ENCODE measurements around the gene TAOK1.
"Not testable (repeated sequence)": the region's sequence is repeated elsewhere in the genome, so short reads cannot be mapped to it uniquely, and the experiment has no call there.

TAOK1 gene

DNA sequence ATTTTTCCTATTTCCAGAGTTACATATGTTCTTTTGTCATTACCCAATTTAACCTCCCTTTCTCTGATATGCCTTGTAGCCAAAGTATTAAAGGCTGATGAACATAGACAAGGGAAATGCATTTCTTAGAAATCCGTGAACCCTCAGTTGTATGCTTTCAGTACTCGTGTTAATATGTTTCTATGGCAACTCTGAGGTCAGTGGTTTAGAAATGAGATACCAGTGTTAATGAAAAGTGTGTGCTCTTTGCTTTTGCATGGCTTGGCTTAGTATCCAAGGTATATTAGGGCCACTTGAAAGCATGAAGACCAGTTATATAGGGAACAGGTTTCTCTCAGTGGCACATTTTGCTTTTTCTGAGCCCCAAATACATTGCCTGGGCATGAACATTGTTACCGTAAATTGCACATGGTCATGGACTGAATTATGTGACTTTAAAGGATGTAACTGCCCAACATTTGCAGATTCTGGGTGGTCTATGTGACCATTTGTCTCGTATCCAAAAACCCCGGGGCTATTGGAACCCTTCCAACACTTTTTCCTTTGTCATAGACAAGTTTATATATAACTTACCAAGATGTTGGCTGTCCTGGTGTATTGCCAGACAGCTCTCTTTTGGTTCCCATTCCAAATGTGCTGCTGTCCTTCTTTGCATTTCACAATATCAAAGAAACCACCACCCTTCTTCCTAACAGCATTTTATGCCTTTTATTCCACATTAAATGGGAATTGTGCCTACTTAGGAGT is 159.2 kb downstream of the TAOK1 start:
- no peak overlapping the region for H3K4me3 ChIP-seq
- intact Hi-C loops (cut with DNase I; ENCODE audit: low total_unique reads), result no loop called here
- DNase-seq, result no peak
- TF ChIP-seq, protein P1, sequence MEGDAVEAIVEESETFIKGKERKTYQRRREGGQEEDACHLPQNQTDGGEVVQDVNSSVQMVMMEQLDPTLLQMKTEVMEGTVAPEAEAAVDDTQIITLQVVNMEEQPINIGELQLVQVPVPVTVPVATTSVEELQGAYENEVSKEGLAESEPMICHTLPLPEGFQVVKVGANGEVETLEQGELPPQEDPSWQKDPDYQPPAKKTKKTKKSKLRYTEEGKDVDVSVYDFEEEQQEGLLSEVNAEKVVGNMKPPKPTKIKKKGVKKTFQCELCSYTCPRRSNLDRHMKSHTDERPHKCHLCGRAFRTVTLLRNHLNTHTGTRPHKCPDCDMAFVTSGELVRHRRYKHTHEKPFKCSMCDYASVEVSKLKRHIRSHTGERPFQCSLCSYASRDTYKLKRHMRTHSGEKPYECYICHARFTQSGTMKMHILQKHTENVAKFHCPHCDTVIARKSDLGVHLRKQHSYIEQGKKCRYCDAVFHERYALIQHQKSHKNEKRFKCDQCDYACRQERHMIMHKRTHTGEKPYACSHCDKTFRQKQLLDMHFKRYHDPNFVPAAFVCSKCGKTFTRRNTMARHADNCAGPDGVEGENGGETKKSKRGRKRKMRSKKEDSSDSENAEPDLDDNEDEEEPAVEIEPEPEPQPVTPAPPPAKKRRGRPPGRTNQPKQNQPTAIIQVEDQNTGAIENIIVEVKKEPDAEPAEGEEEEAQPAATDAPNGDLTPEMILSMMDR (IDR thresholded peaks at IDR 0.05), result no peak
- H3K9me3 ChIP-seq, result no peaks in the 10 kb centered on the region
- H3K27ac ChIP-seq, result no peak overlapping the region
- H3K36me3 ChIP-seq, result peaks cover 0 to 10% (median under 1%) of the 10 kb centered on the region in 3 donors
- no peaks in the 10 kb centered on the region for H3K4me1 ChIP-seq
- H3K27me3 ChIP-seq, result no peaks in the 10 kb centered on the region

DNA sequence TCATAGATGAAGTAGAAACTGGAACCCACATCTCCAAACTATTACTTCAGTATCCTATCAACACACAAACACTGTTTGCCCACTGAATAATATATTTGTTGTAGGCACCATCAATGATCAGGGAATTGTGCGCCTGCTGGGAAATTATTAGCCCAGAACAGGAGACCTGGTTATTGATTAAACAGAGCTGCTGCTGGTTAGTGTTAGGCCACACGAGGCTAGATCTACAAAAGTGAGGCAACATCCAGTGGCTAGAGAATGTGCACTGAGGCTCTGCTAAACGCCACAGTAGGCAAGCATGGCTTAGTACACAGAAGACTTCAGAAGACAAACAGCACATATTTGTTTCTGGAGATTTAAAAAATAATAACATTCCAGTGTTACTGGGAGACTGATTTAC is 165.7 kb downstream of the TAOK1 start:
- no peak for DNase-seq
- TF ChIP-seq, protein P1 (IDR thresholded peaks at IDR 0.05), result no peak
- Histone ChIP-seq H3K36me3 (no peaks in the 10 kb centered on the region), H3K27me3 (no peaks in the 10 kb centered on the region), H3K9me3 (no peaks in the 10 kb centered on the region), H3K27ac (no peak overlapping the region), H3K4me3 (no peak overlapping the region), H3K4me1 (no peaks in the 10 kb centered on the region)
- intact Hi-C loops (cut with DNase I; ENCODE audit: low total_unique reads), result no loop called here

DNA sequence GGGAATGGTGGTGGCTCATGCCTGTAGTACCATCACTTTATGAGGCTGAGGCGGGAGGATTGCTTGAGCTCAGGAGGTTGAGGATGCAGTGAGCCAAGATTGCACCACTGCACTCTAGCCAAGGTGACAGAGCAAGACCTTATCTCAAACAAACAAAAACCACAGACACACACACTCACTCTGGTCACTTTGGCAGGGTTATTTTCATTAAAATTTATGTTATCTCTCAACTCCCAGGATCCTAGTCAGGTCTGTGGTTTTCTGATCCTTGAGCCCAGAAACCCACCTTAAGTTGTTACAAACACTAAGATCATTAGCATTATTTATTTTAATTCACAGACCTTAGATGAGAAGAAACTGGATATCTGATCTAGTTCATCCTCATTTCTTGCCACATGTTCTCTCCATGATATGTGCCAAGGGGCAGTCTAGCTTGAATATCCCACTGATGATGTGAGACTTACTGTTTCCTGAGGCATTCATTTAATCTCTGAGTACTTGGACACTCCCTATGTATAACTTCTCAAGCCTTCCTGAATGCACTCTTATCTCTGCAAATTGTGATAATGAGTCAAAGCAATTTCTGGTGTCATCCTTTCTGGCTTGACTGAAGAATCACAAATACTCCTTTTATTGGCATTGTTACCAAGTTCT is 167.0 kb downstream of the TAOK1 start:
- H3K27ac ChIP-seq, result no peak overlapping the region
- no peak for DNase-seq
- H3K9me3 ChIP-seq, result no peaks in the 10 kb centered on the region
- TF ChIP-seq, protein P1 (IDR thresholded peaks at IDR 0.05), result no peak
- H3K4me3 ChIP-seq, result no peak overlapping the region
- peaks cover 0 to 11% (median 0%) of the 10 kb centered on the region in 3 donors for H3K36me3 ChIP-seq
- H3K4me1 ChIP-seq, result no peaks in the 10 kb centered on the region
- intact Hi-C loops (cut with DNase I; ENCODE audit: low total_unique reads), result no loop called here
- no peaks in the 10 kb centered on the region for H3K27me3 ChIP-seq

DNA sequence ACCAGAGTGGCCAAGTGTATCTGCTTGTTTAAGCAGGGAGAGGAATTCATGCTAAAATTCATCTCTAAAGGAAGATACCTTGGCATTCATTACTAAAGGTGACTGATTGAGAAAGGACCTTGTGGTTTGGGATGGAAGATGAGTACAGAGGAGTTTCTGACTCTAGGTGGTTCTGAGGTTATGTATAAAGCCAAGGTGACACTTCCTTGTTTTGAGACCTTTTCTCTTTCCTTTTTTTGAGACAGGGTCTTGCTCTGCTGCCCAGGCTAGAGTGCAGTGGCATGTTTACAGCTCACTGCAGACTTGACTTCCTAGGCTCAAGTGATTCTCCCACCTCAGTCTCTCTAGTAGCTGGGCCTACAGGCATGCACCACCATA is 167.6 kb downstream of the TAOK1 start:
- H3K27me3 ChIP-seq, result no peaks in the 10 kb centered on the region
- H3K9me3 ChIP-seq, result no peaks in the 10 kb centered on the region
- no peak overlapping the region for H3K4me3 ChIP-seq
- DNase-seq, result no peak
- H3K36me3 ChIP-seq, result peaks cover 0 to 16% (median 0%) of the 10 kb centered on the region in 3 donors
- H3K4me1 ChIP-seq, result no peaks in the 10 kb centered on the region
- TF ChIP-seq, protein P1 (IDR thresholded peaks at IDR 0.05), result no peak
- H3K27ac ChIP-seq, result no peak overlapping the region
- intact Hi-C loops (cut with DNase I; ENCODE audit: low total_unique reads), result no loop called here

DNA sequence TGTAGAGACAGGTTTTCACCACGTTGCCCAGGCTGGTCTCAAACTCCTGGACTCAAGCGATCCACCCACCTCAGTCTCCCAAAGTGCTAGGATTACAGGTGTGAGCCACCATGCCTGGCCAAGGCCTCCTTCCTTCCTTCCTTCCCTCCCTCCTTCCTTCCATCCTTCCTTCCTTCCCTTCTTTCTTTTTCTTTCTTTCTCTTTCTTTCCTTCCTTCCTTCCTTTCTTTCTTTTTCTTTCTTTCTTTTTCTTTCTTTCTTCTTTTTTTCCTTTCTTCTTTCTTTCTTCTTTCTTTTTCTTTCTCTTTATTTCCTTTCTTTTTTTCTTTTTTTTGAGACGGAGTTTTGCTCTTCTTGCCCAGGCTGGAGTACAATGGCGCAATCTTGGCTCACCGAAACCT is 168.0 kb downstream of the TAOK1 start:
- not testable (repeated sequence) for DNase-seq

DNA sequence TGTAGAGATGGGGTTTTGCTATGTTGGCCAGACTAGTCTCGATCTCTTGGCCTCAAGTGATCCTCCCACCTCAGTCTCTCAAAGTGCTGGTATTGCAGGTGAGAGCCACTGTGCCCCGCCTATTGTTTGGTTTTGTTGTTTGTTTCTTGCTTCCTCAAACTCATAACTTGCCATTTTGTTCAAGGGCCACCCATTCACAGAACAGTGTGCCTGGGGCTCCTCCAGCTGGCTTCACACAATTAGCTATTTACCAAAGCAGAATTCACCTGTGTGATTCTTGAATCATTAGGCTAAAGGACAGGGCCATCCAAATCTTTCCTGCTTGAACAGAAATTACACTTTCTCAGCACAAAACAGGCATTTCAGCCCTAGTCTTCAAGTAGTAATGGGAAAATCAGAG is 169.5 kb downstream of the TAOK1 start:
- Histone ChIP-seq H3K36me3 (peaks cover 0 to 19% (median 0%) of the 10 kb centered on the region in 3 donors), H3K9me3 (no peaks in the 10 kb centered on the region), H3K4me3 (no peak overlapping the region), H3K4me1 (no peaks in the 10 kb centered on the region), H3K27ac (no peak overlapping the region), H3K27me3 (no peaks in the 10 kb centered on the region)
- TF ChIP-seq, protein P1 (IDR thresholded peaks at IDR 0.05), result no peak
- DNase-seq, result no peak
- intact Hi-C loops (cut with DNase I; ENCODE audit: low total_unique reads), result loop anchor here (10.0 kb wide), 1 partner anchor 185 kb away; no protein-coding TSS in a partner anchor

More for the DNA sequence above, 168.0 kb downstream of the TAOK1 start:
- H3K27me3 ChIP-seq; H3K4me3 ChIP-seq; intact Hi-C loops (cut with DNase I; ENCODE audit: low total_unique reads); H3K4me1 ChIP-seq; H3K27ac ChIP-seq; H3K9me3 ChIP-seq: not testable (repeated sequence)
- H3K36me3 ChIP-seq, result peaks cover 0 to 19% (median 0%) of the 10 kb centered on the region in 3 donors

All from tibial artery (tissue), 4 donors.